NCI-H2029 treated with DMSO at 0.1 percent for 48 hours (cell line): ENCODE measurements around the gene DDO.

ENCODE experiments used
- DNase-seq: peaks from one replicate; lab custom pipeline; 2025; lab: John Stamatoyannopoulos, UW

Gene DDO

GRCh38 chr6:110415086-110415916, at the start of gene DDO:
DDO (minus strand) TSS chr6:110415575; CDS start chr6:110413462, 2,113 bp downstream.
- peak; percentile 95 for DNase-seq

GRCh38 chr6:110462884-110463481, 47.6 kb upstream of the DDO start:
- no peak for DNase-seq

GRCh38 chr6:110461376-110461775, 46.0 kb upstream of the DDO start:
- no peak for DNase-seq

GRCh38 chr6:110459137-110459536, 43.8 kb upstream of the DDO start:
- no peak for DNase-seq

GRCh38 chr6:110458476-110458875, 43.1 kb upstream of the DDO start:
- DNase-seq, result no peak

GRCh38 chr6:110457567-110458175, 42.3 kb upstream of the DDO start:
- DNase-seq, result peak; percentile 88

GRCh38 chr6:110456694-110457093, 41.3 kb upstream of the DDO start:
- DNase-seq, result no peak

GRCh38 chr6:110449541-110449895, 34.1 kb upstream of the DDO start:
- DNase-seq, result no peak

- no peak for DNase-seq
Measured at GRCh38 chr6:110448846-110449540, 33.6 kb upstream of the DDO start.

GRCh38 chr6:110447761-110448160, 32.4 kb upstream of the DDO start:
- no peak for DNase-seq

- peak; percentile 5 for DNase-seq
Measured at GRCh38 chr6:110446405-110446804, 31.0 kb upstream of the DDO start.

GRCh38 chr6:110440026-110440425, 24.7 kb upstream of the DDO start:
- DNase-seq, result no peak

GRCh38 chr6:110439356-110439755, 24.0 kb upstream of the DDO start:
- no peak for DNase-seq

- no peak for DNase-seq
Measured at GRCh38 chr6:110434961-110435602, 19.7 kb upstream of the DDO start.

GRCh38 chr6:110432285-110432900, 17.0 kb upstream of the DDO start:
- no peak for DNase-seq

- no peak for DNase-seq
Measured at GRCh38 chr6:110430741-110431140, 15.4 kb upstream of the DDO start.

- DNase-seq, result no peak
Measured at GRCh38 chr6:110430236-110430635, 14.9 kb upstream of the DDO start.

GRCh38 chr6:110428153-110428552, 12.8 kb upstream of the DDO start:
- DNase-seq, result no peak

GRCh38 chr6:110425816-110426215, 10.4 kb upstream of the DDO start:
- DNase-seq, result no peak

GRCh38 chr6:110422444-110422822, 7.1 kb upstream of the DDO start:
- no peak for DNase-seq

GRCh38 chr6:110421749-110422443, 6.5 kb upstream of the DDO start:
- DNase-seq, result no peak
